ENCODE data around the gene MALRD1.

- TF ChIP-seq CTCF (IDR thresholded peaks at IDR 0.05) (no peak), POLR2A (IDR thresholded peaks at IDR 0.05) (no peak)
Observed at GRCh38 chr10:19071946-19072345, 23.3 kb downstream of the MALRD1 start.

Data from right lobe of liver (tissue), 4 donors.